Activated naive CD4-positive, alpha-beta T cell treated with anti-CD3 and anti-CD28 coated beads for 36 hours (primary cell): Measurements from ENCODE around the gene CAPN5. TPM values are rescaled to one million over a fixed set of nuclear protein-coding genes. Genes with fewer than 3 reads are reported as not detected.

Experiments
- CTCF ChIA-PET: fragments of 350-600 bp; sonication (Branson Sonifier 250); formaldehyde crosslinking; loops from one replicate; lab custom pipeline; 2021; ENCODE audit warnings: antibody characterized with exemption; lab: Charles Lee
- DNase-seq: peaks from one replicate; pipeline ENCODE4 v3.0.0-alpha.2; 2020
- H3K27ac Mint-ChIP-seq: one replicate; pipeline ENCODE4 v1.8.0; 2021; ENCODE audit warnings: mild to moderate bottlenecking, mixed read lengths
- H3K27me3 Mint-ChIP-seq: one replicate; pipeline ENCODE4 v1.8.0; 2021; ENCODE audit warnings: low read depth, mixed read lengths
- H3K36me3 Mint-ChIP-seq: one replicate; pipeline ENCODE4 v1.8.0; 2021; ENCODE audit warnings: low read depth, mixed read lengths
- H3K4me1 Mint-ChIP-seq: one replicate; pipeline ENCODE4 v1.8.0; 2021; ENCODE audit warnings: low read depth, mixed read lengths
- H3K4me3 Mint-ChIP-seq: one replicate; pipeline ENCODE4 v1.8.0; 2021; ENCODE audit warnings: mild to moderate bottlenecking, moderate library complexity, mixed read lengths
- H3K9me3 Mint-ChIP-seq: one replicate; pipeline ENCODE4 v1.8.0; 2021; ENCODE audit warnings: mixed read lengths
- intact Hi-C: fragments of 100-400 bp; cut with micrococcal nuclease; formaldehyde crosslinking; loops from one replicate; pipeline ENCODE4 v1.15.1; 2023
- total RNA-seq, 2 experiments: library from RNA; stranded (reverse); gene quantifications; one replicate each; pipeline ENCODE4 v1.2.3, GENCODE V29; 2021

The CAPN5 gene
- total RNA-seq, 2 experiments from 2014 or later = 0.79 to 1.5 TPM

DNA sequence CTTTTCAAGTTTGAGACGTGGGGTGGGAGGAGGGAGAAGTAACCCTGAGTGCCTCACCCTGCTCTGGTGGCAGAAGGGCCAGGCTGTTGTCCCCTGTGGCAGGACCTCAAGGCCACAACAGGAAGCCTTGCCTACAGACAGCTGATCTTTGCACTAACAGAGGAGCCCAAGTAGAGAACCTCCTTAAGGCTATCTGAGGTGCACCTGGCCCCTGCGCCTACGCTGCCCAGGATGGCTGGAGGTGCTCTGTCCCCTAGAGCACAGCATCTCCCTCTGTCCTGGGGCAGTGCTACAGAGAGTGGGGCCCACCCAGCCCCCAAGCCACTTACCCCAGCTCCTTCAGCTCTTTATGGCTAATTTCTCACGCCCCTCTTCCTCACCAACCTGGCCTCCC lies 88.3 kb downstream of the CAPN5 start:
- CTCF ChIA-PET = interaction anchor here (1.8 to 2.5 kb wide), 2 partner anchors 28 to 32 kb away, joined by 7 read pairs; partner anchors contain the start of gene MYO7A
- no peak overlapping the region for H3K4me3 Mint-ChIP-seq
- DNase-seq = no peak
- peaks cover 14% of the 10 kb centered on the region for H3K4me1 Mint-ChIP-seq
- no peaks in the 10 kb centered on the region for H3K27me3 Mint-ChIP-seq
- no peak overlapping the region for H3K27ac Mint-ChIP-seq
- H3K36me3 Mint-ChIP-seq = no peaks in the 10 kb centered on the region
- H3K9me3 Mint-ChIP-seq = no peaks in the 10 kb centered on the region
- intact Hi-C loops = no loop called here

DNA sequence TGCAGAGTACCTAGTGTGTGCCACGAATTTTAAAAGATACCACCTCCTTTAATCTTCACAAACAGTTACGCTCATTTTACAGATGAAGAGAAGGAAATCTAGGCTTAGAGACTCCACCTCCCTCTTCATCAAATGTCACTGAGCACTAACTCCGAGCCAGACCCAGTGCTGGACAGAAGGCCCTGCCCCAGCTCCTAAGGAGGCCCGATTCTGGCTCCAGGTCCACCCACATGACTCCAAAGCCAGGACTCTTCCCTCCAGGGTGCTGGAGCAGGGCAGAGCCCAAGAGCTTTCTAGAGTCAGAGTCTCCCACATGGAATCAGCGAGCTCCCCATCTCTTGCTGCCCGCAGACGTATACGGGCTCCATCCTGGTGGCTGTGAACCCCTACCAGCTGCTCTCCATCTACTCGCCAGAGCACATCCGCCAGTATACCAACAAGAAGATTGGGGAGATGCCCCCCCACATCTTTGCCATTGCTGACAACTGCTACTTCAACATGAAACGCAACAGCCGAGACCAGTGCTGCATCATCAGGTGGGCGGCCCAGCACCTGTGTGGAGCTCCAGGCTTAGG lies 88.9 kb downstream of the CAPN5 start:
- CTCF ChIA-PET = interaction anchor here (1.8 to 2.5 kb wide), 2 partner anchors 29 to 32 kb away, joined by 7 read pairs; partner anchors contain the start of gene MYO7A
- no peaks in the 10 kb centered on the region for H3K36me3 Mint-ChIP-seq

DNA sequence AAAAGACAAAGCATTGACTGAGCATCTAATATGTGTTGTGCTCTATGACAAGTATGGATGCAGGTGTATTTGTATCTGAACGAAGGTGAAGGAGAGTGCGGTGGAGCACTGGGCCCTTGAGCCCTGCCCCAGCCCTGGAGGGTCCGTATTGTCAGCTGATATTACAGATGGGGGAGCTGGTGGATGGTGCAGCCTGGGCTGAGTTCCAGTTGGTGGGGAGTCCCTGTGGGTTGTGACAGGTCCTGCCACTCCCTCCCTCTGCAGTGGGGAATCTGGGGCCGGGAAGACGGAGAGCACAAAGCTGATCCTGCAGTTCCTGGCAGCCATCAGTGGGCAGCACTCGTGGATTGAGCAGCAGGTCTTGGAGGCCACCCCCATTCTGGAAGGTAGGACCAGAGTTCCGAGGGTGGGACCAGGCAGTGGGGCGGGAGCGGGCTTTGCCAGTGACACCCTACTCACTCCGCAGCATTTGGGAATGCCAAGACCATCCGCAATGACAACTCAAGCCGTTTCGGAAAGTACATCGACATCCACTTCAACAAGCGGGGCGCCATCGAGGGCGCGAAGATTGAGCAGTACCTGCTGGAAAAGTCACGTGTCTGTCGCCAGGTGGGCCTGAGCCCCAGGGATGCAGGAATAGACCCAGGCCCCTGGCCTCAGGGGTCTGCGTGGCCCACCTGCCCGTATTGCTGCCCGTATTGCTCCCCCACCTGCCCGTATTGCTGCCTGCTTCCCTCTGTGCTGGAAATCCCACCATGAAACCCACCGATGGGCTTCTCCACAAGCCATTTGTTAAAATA lies 89.8 kb downstream of the CAPN5 start:
- Mint-ChIP-seq H3K4me1 (peaks cover 13% of the 10 kb centered on the region), H3K4me3 (no peak overlapping the region), H3K36me3 (no peaks in the 10 kb centered on the region), H3K27ac (no peak overlapping the region), H3K27me3 (no peaks in the 10 kb centered on the region), H3K9me3 (no peaks in the 10 kb centered on the region)
- CTCF ChIA-PET = interaction anchor here (2.5 kb wide), 1 partner anchor 29 kb away, joined by 7 read pairs; the partner anchor contains the start of gene MYO7A
- no peak for DNase-seq
- intact Hi-C loops = no loop called here

More for the DNA sequence above, 88.9 kb downstream of the CAPN5 start:
- Mint-ChIP-seq H3K4me1 (peaks cover 14% of the 10 kb centered on the region), H3K27me3 (no peaks in the 10 kb centered on the region), H3K9me3 (no peaks in the 10 kb centered on the region), H3K27ac (no peak overlapping the region), H3K4me3 (no peak overlapping the region)
- no peak for DNase-seq
- intact Hi-C loops = no loop called here

DNA sequence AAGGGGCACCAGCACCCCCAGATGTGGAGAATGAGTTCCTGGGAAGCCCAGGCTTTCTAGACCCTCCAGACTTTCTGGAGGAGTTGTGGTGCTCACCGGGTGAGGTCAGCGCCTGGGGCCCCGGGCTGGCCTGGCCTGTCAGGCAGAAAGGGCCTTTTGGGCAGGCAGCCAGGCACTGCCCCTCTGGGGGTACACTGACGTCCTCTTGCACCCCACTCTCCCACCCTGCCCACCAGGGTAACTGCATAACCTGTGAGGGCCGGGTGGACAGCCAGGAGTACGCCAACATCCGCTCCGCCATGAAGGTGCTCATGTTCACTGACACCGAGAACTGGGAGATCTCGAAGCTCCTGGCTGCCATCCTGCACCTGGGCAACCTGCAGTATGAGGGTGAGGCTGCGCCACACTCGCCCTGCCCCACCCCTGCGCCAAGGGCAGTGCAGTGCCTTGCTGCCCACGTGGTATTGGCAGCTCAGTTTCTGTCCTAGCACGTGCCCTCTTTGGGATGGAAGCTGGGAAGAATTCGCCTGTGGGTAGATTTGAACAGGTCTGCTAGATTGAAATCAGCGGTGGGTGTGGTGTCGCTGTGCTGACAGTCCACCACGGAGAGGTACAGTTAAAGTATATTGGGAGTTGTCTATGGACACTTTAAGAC lies 91.4 kb downstream of the CAPN5 start:
- intact Hi-C loops = no loop called here
- Mint-ChIP-seq H3K27ac (no peak overlapping the region), H3K36me3 (no peaks in the 10 kb centered on the region), H3K9me3 (no peaks in the 10 kb centered on the region), H3K4me1 (no peaks in the 10 kb centered on the region), H3K4me3 (no peak overlapping the region), H3K27me3 (no peaks in the 10 kb centered on the region)
- CTCF ChIA-PET = no interaction called here
- no peak for DNase-seq

DNA sequence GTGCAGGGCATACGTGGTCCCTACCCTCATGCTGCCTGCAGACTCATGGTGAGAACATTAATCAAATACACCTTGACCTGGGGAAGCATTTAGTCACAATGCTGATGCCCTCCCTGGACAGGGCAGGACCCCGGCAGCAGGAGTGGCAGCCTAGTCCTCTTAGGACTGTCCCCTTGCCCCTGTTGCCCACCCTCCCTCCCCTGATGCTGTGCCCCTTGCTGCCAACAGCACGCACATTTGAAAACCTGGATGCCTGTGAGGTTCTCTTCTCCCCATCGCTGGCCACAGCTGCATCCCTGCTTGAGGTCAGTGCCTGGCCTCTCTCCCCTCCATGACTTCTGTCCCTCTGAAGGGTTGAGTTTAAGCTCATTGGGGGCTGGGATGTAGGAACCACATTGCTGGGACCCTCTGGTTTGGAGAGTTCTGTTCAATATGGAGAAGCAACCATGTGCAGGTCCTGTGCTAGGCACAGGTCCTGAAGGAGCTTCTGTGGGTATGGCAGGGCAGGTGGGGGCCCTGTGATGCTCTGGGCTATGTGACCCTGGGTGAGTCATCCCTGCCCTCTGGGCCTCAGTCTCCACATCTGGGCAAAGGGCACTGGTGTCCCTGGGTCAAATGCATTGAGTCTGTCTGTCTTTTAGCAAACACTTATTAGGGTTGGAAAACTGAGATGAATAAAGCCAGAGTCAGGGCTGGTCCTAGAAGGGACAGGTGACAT lies 92.6 kb downstream of the CAPN5 start:
- CTCF ChIA-PET = no interaction called here

DNA sequence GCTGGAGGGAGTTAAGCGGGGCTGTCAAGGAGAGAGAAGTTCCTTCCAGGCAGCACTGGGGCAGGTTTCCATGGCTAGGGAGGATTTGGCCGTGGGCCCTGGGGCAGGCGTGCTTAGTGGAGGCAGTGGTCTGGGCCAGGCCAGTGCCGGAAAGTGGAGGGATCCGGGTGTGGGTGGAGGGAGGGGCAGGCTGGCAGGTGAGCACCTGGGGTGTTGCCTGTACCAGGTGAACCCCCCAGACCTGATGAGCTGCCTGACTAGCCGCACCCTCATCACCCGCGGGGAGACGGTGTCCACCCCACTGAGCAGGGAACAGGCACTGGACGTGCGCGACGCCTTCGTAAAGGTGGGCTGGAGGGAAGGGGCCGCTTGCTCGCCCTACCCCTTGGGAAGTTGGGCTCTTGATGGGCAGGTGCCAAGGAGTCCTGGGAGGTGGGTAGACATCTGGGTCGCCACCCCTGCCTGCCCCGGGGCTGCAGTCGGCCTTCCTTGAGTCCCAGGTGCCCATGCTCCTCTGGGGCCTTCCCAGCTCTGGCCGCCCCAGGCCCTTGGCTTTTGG lies 93.2 kb downstream of the CAPN5 start:
- H3K4me3 Mint-ChIP-seq = no peak overlapping the region
- no peaks in the 10 kb centered on the region for H3K27me3 Mint-ChIP-seq
- CTCF ChIA-PET = interaction anchor here (1.2 kb wide), 1 partner anchor 33 kb away, joined by 3 read pairs; no protein-coding TSS in a partner anchor
- H3K9me3 Mint-ChIP-seq = no peaks in the 10 kb centered on the region
- no peaks in the 10 kb centered on the region for H3K36me3 Mint-ChIP-seq
- intact Hi-C loops = no loop called here
- H3K4me1 Mint-ChIP-seq = no peaks in the 10 kb centered on the region
- no peak overlapping the region for H3K27ac Mint-ChIP-seq
- no peak for DNase-seq

More for the DNA sequence above, 92.6 kb downstream of the CAPN5 start:
- Mint-ChIP-seq H3K36me3 (no peaks in the 10 kb centered on the region), H3K4me1 (no peaks in the 10 kb centered on the region), H3K27me3 (no peaks in the 10 kb centered on the region), H3K4me3 (no peak overlapping the region), H3K9me3 (no peaks in the 10 kb centered on the region), H3K27ac (no peak overlapping the region)
- intact Hi-C loops = no loop called here
- no peak for DNase-seq

DNA sequence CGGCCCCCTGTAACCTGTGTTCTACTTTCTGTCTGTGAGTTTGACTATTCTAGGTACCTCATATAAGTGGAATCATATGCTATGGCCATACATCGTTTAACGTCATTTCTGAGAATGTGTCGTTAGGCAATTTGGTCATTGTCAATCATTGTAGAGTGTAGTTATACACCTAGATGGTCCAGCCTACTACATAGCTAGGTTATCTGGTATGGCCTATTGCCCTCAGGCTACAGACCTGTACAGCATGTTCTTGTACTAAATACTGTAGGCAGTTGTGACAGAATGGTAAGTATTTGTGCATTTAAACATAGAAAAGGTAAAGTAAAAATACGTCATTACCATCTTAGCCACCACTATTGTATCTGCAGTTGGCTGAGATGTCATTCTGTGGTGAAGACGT lies 96.5 kb downstream of the CAPN5 start:
- Mint-ChIP-seq H3K36me3 (no peaks in the 10 kb centered on the region), H3K9me3 (no peaks in the 10 kb centered on the region), H3K27me3 (no peaks in the 10 kb centered on the region), H3K27ac (no peak overlapping the region), H3K4me1 (no peaks in the 10 kb centered on the region), H3K4me3 (no peak overlapping the region)
- CTCF ChIA-PET = no interaction called here
- no peak for DNase-seq
- intact Hi-C loops = no loop called here

DNA sequence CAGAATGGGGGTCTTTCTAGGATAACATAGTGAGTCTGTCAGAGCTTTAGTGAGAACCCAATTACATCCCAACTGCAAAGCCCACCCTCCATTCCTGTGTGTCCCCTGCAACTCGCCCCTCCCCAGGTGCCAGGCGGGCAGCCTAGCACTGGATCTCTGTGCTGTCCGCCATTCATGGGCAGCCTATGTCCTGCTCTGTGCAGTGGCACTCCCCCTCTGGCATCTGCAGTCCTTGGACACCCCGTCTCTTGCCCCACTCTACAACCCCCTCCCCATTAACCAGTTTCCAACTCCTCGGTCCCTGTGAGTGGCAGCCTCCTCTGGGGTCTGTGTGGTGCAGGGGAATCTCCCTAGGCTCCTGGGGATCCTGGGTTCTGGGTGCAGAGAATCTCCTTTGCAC lies 98.3 kb downstream of the CAPN5 start:
- CTCF ChIA-PET = interaction anchor here (0.9 to 1.3 kb wide), 2 partner anchors 22 to 74 kb away, joined by 4 to 6 read pairs; no protein-coding TSS in a partner anchor
- Mint-ChIP-seq H3K4me1 (no peaks in the 10 kb centered on the region), H3K9me3 (no peaks in the 10 kb centered on the region), H3K27ac (no peak overlapping the region), H3K4me3 (no peak overlapping the region), H3K36me3 (no peaks in the 10 kb centered on the region), H3K27me3 (no peaks in the 10 kb centered on the region)
- no peak for DNase-seq
- intact Hi-C loops = no loop called here

DNA sequence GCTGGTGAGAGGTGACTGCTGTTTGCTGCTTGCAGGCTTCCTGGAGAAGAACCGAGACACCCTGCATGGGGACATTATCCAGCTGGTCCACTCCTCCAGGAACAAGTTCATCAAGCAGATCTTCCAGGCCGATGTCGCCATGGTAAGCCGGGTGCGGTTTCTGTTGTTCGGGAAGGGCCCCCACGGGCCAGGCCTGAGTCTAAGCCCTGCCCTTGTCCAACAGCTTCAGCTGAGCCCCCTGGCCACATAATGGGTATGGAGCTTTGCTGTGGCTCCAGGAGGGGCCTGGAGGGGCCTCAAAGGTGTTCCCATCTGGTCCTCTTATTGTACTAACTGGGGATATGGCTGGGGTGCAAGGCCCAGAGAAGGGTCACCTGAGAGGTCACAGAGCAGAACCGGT lies 99.2 kb downstream of the CAPN5 start:
- CTCF ChIA-PET = interaction anchor here (0.9 to 1.3 kb wide), 2 partner anchors 21 to 75 kb away, joined by 4 to 6 read pairs; no protein-coding TSS in a partner anchor
- intact Hi-C loops = no loop called here
- Mint-ChIP-seq H3K27me3 (no peaks in the 10 kb centered on the region), H3K27ac (no peak overlapping the region), H3K9me3 (no peaks in the 10 kb centered on the region), H3K4me1 (no peaks in the 10 kb centered on the region), H3K4me3 (no peak overlapping the region), H3K36me3 (no peaks in the 10 kb centered on the region)
- no peak for DNase-seq

DNA sequence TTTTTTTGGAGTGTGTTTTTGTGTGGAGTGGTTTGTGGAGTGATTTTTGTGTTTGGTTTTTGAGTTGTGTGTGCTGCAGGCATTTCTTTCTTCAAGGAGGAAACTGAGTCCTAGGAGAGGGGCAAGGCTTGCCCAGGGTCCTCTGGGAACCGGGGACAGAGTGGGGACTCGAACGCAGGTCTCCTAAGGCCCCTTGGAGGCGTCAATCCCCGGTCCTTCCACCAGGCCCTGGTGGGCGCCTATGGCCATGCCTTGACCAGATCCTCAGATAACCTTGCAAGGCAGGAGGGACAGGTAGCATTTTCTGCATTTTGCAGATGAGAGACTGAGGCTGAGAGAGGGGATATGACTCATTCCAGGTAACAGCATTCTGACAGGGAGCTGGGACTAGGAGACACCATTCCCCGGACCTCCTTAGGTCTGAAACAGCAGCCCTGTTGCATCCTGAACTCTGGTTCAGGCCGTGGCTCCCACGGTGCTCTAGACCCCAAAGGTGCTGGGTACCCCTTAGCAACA lies 100.4 kb downstream of the CAPN5 start:
- Mint-ChIP-seq H3K36me3 (no peaks in the 10 kb centered on the region), H3K27me3 (no peaks in the 10 kb centered on the region), H3K4me3 (no peak overlapping the region), H3K9me3 (no peaks in the 10 kb centered on the region), H3K4me1 (no peaks in the 10 kb centered on the region), H3K27ac (no peak overlapping the region)
- intact Hi-C loops = no loop called here
- CTCF ChIA-PET = interaction anchor here (1.4 kb wide), 1 partner anchor 40 kb away, joined by 3 read pairs; no protein-coding TSS in a partner anchor
- no peak for DNase-seq

DNA sequence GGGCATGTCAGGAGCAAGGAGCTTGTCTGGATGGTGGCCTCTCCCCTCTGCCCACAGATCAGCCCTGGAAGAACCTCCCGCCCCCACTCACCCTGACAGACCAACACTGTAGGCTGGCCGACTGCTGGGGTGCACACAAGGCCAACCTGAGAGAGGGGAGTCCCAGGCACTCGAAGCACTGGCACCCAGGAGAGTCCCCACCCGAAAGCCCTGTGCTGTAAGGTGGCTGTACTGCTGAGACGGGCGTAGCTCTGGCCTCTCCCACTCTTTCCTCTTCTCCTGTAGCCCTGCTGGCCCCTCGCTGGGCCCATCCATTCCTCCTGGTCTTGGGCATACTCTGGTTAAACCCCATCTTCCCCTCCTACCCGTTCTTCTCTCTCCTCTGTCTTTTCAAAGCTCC lies 101.0 kb downstream of the CAPN5 start:
- DNase-seq = no peak
- intact Hi-C loops = no loop called here
- Mint-ChIP-seq H3K27me3 (no peaks in the 10 kb centered on the region), H3K27ac (no peak overlapping the region), H3K36me3 (no peaks in the 10 kb centered on the region), H3K9me3 (no peaks in the 10 kb centered on the region), H3K4me1 (no peaks in the 10 kb centered on the region), H3K4me3 (no peak overlapping the region)
- CTCF ChIA-PET = interaction anchor here (1.4 kb wide), 1 partner anchor 41 kb away, joined by 3 read pairs; no protein-coding TSS in a partner anchor
